Central memory CD8-positive, alpha-beta T cell (primary cell): ENCODE results near the gene TFB1M.

Experiments used
- ATAC-seq: fragments of 150-1000 bp; cut with Tn5 transposase; replicated peaks from 2 replicates; pipeline ENCODE4 v1.10.0; 2022; ENCODE audit warnings: mild to moderate bottlenecking, moderate FRiP score, moderate number of reproducible peaks; ENCODE audit not compliant: poor library complexity, severe bottlenecking; ENCODE audit errors: extremely low read depth
- DNase-seq, 2 donors: peaks; one replicate each; pipeline ENCODE4 v3.0.0; 2021; ENCODE audit warnings: low spot score in 2 of 2
- H3K27ac Mint-ChIP-seq: one replicate; pipeline ENCODE4 v1.8.0; 2022; ENCODE audit warnings: low read depth, mild to moderate bottlenecking, moderate library complexity, mixed read lengths
- H3K27me3 Mint-ChIP-seq: one replicate; pipeline ENCODE4 v1.8.0; 2022; ENCODE audit warnings: mixed read lengths
- H3K36me3 Mint-ChIP-seq: one replicate; pipeline ENCODE4 v1.8.0; 2022; ENCODE audit warnings: mild to moderate bottlenecking, moderate library complexity, mixed read lengths; ENCODE audit not compliant: insufficient read depth
- H3K4me1 Mint-ChIP-seq: one replicate; pipeline ENCODE4 v1.8.0; 2022; ENCODE audit warnings: mixed read lengths
- H3K4me3 Mint-ChIP-seq: one replicate; pipeline ENCODE4 v1.8.0; 2022; ENCODE audit warnings: mild to moderate bottlenecking, moderate library complexity, mixed read lengths
- H3K9me3 Mint-ChIP-seq: one replicate; pipeline ENCODE4 v1.8.0; 2022; ENCODE audit warnings: mixed read lengths

TFB1M gene

GRCh38 chr6:155264693-155265320, 49.5 kb downstream of the TFB1M start:
- ATAC-seq (no peak), DNase-seq (no peak)
- peaks cover 12% of the 10 kb centered on the region for H3K36me3 Mint-ChIP-seq
- no peak overlapping the region for H3K4me3 Mint-ChIP-seq
- H3K9me3 Mint-ChIP-seq = no peaks in the 10 kb centered on the region
- no peaks in the 10 kb centered on the region for H3K27me3 Mint-ChIP-seq
- H3K27ac Mint-ChIP-seq = no peak overlapping the region
- H3K4me1 Mint-ChIP-seq = peaks cover 18% of the 10 kb centered on the region

- Mint-ChIP-seq H3K27me3 (no peaks in the 10 kb centered on the region), H3K4me3 (no peak within 1 kb of the TSS), H3K9me3 (no peaks in the 10 kb centered on the region), H3K36me3 (peaks cover 15% of the 10 kb centered on the region), H3K4me1 (peaks cover 17% of the 10 kb centered on the region), H3K27ac (no peak within 1 kb of the TSS)
- ATAC-seq (no peak), DNase-seq (no peak)
Measured at GRCh38 chr6:155263373-155264063, 50.8 kb downstream of the TFB1M start, which contains the start of gene CLDN20. TSS of gene CLDN20 (plus strand) at chr6:155264013. CDS start at chr6:155275720, 11,707 bp downstream.

- DNase-seq (no peak), ATAC-seq (no peak)
- peak overlapping the region; percentile 42 for H3K27ac Mint-ChIP-seq
- no peak overlapping the region for H3K4me3 Mint-ChIP-seq
- H3K36me3 Mint-ChIP-seq = peaks cover 17% of the 10 kb centered on the region
- peaks cover 11% of the 10 kb centered on the region for H3K4me1 Mint-ChIP-seq
- H3K9me3 Mint-ChIP-seq = no peaks in the 10 kb centered on the region
- no peaks in the 10 kb centered on the region for H3K27me3 Mint-ChIP-seq
Measured at GRCh38 chr6:155262655-155263054, 51.6 kb downstream of the TFB1M start.

GRCh38 chr6:155261111-155261900, 53.0 kb downstream of the TFB1M start:
- H3K27me3 Mint-ChIP-seq = no peaks in the 10 kb centered on the region
- no peaks in the 10 kb centered on the region for H3K9me3 Mint-ChIP-seq
- no peak overlapping the region for H3K4me3 Mint-ChIP-seq
- peaks cover 26% of the 10 kb centered on the region for H3K36me3 Mint-ChIP-seq
- no peak for DNase-seq
- H3K4me1 Mint-ChIP-seq = peaks cover 11% of the 10 kb centered on the region
- ATAC-seq = no peak
- no peak overlapping the region for H3K27ac Mint-ChIP-seq

- peaks cover 32% of the 10 kb centered on the region for H3K36me3 Mint-ChIP-seq
- H3K27me3 Mint-ChIP-seq = no peaks in the 10 kb centered on the region
- DNase-seq (no peak), ATAC-seq (no peak)
- H3K9me3 Mint-ChIP-seq = no peaks in the 10 kb centered on the region
- peaks cover 11% of the 10 kb centered on the region for H3K4me1 Mint-ChIP-seq
- H3K4me3 Mint-ChIP-seq = no peak overlapping the region
- H3K27ac Mint-ChIP-seq = no peak overlapping the region
Measured at GRCh38 chr6:155260686-155261085, 53.6 kb downstream of the TFB1M start.

- no peak overlapping the region for H3K27ac Mint-ChIP-seq
- ATAC-seq = no peak
- H3K4me3 Mint-ChIP-seq = no peak overlapping the region
- no peaks in the 10 kb centered on the region for H3K9me3 Mint-ChIP-seq
- no peak for DNase-seq
- no peaks in the 10 kb centered on the region for H3K27me3 Mint-ChIP-seq
- peaks cover 35% of the 10 kb centered on the region for H3K36me3 Mint-ChIP-seq
- peaks cover 11% of the 10 kb centered on the region for H3K4me1 Mint-ChIP-seq
Measured at GRCh38 chr6:155259897-155260296, 54.4 kb downstream of the TFB1M start.

GRCh38 chr6:155259204-155259603, 55.1 kb downstream of the TFB1M start:
- H3K4me3 Mint-ChIP-seq = no peak overlapping the region
- DNase-seq (no peak), ATAC-seq (no peak)
- no peaks in the 10 kb centered on the region for H3K27me3 Mint-ChIP-seq
- H3K27ac Mint-ChIP-seq = no peak overlapping the region
- H3K4me1 Mint-ChIP-seq = peaks cover 11% of the 10 kb centered on the region
- no peaks in the 10 kb centered on the region for H3K9me3 Mint-ChIP-seq
- peaks cover 35% of the 10 kb centered on the region for H3K36me3 Mint-ChIP-seq

GRCh38 chr6:155257796-155258195, 56.5 kb downstream of the TFB1M start:
- no peaks in the 10 kb centered on the region for H3K9me3 Mint-ChIP-seq
- peaks cover 11% of the 10 kb centered on the region for H3K4me1 Mint-ChIP-seq
- DNase-seq = no peak
- no peak overlapping the region for H3K27ac Mint-ChIP-seq
- no peak overlapping the region for H3K4me3 Mint-ChIP-seq
- H3K27me3 Mint-ChIP-seq = no peaks in the 10 kb centered on the region
- H3K36me3 Mint-ChIP-seq = peaks cover 32% of the 10 kb centered on the region
- no peak for ATAC-seq

- Mint-ChIP-seq H3K4me3 (no peak overlapping the region), H3K27me3 (no peaks in the 10 kb centered on the region), H3K9me3 (no peaks in the 10 kb centered on the region), H3K4me1 (no peaks in the 10 kb centered on the region), H3K36me3 (peaks cover 31% of the 10 kb centered on the region), H3K27ac (no peak overlapping the region)
- ATAC-seq = no peak
- DNase-seq = no peak
Measured at GRCh38 chr6:155256122-155256795, 58.0 kb downstream of the TFB1M start.

- peaks cover 30% of the 10 kb centered on the region for H3K36me3 Mint-ChIP-seq
- ATAC-seq (no peak), DNase-seq (no peak)
- H3K9me3 Mint-ChIP-seq = no peaks in the 10 kb centered on the region
- no peak overlapping the region for H3K4me3 Mint-ChIP-seq
- no peak overlapping the region for H3K27ac Mint-ChIP-seq
- H3K4me1 Mint-ChIP-seq = no peaks in the 10 kb centered on the region
- H3K27me3 Mint-ChIP-seq = no peaks in the 10 kb centered on the region
Measured at GRCh38 chr6:155254139-155254538, 60.1 kb downstream of the TFB1M start.

GRCh38 chr6:155253337-155253736, 60.9 kb downstream of the TFB1M start:
- no peak overlapping the region for H3K4me3 Mint-ChIP-seq
- H3K9me3 Mint-ChIP-seq = no peaks in the 10 kb centered on the region
- peak overlapping the region; percentile 44 for H3K27ac Mint-ChIP-seq
- no peaks in the 10 kb centered on the region for H3K27me3 Mint-ChIP-seq
- DNase-seq = no peak
- ATAC-seq = no peak
- peaks cover 29% of the 10 kb centered on the region for H3K36me3 Mint-ChIP-seq
- H3K4me1 Mint-ChIP-seq = no peaks in the 10 kb centered on the region

- Mint-ChIP-seq H3K4me1 (no peaks in the 10 kb centered on the region), H3K4me3 (no peak overlapping the region), H3K9me3 (no peaks in the 10 kb centered on the region), H3K27ac (no peak overlapping the region), H3K27me3 (no peaks in the 10 kb centered on the region), H3K36me3 (peaks cover 23% of the 10 kb centered on the region)
- no peak for ATAC-seq
- no peak for DNase-seq
Measured at GRCh38 chr6:155252581-155252980, 61.7 kb downstream of the TFB1M start.
